ENCODE measurements around the gene PPL.

- TF ChIP-seq CTCF (IDR thresholded peaks at IDR 0.05; ENCODE audit: extremely low read depth in 1 of 2, insufficient read depth in 1 of 2, low read depth in 1 of 2, low read length in 2 of 2) (no peak), POLR2A (IDR thresholded peaks at IDR 0.05; ENCODE audit: low read depth, low read length) (no peak), JUN (IDR thresholded peaks at IDR 0.05; ENCODE audit: borderline replicate concordance, insufficient read depth, insufficient read length, low read depth) (no peak), POLR2AphosphoS5 (IDR thresholded peaks at IDR 0.05; ENCODE audit: insufficient read depth, low read depth, low read length) (no peak), EZH2 (IDR thresholded peaks at IDR 0.05; ENCODE audit: borderline replicate concordance, low read depth, low read length, severe bottlenecking) (no peak)
These were observed 46.9 kb downstream of the PPL start for GRCh38 chr16:4890026-4890425.
